HL-60 (cell line): ENCODE data around the gene ZNF511.
"Not testable (repeated sequence)": the region's sequence is repeated elsewhere in the genome, so short reads cannot be mapped to it uniquely, and the experiment has no call there.

ENCODE experiments used
- DNase-seq, 2 experiments: peaks; one replicate each; pipeline ENCODE4 v3.0.0-alpha.2; 2010 to 2020; ENCODE audit warnings: low read depth in 1 of 2, low spot score in 1 of 2
- H3K27ac ChIP-seq: fragments of 250-450 bp; sonication (Bioruptor Pico); replicated peaks from 2 replicates; pipeline ENCODE4 v1.5.1; 2020; ENCODE audit warnings: mild to moderate bottlenecking, moderate library complexity
- H3K27me3 ChIP-seq: fragments of 250-450 bp; sonication (Bioruptor Pico); 2 replicates; pipeline ENCODE4 v1.5.1; 2021; ENCODE audit warnings: mild to moderate bottlenecking, moderate library complexity; ENCODE audit not compliant: insufficient read depth, poor library complexity, severe bottlenecking
- H3K4me3 ChIP-seq: replicated peaks from 2 replicates; pipeline ENCODE4 v1.5.1; 2011; ENCODE audit warnings: mild to moderate bottlenecking, control low read depth, low read length; ENCODE audit not compliant: insufficient read depth
- CTCF ChIP-seq: IDR thresholded peaks from one replicate; pipeline ENCODE4 v1.5.1; 2011; ENCODE audit warnings: low read length, control low read depth, inconsistent platforms; ENCODE audit not compliant: insufficient read depth
- GABPA ChIP-seq: IDR thresholded peaks from 2 replicates; pipeline ENCODE4 v1.6.1; 2012; ENCODE audit warnings: low read depth
- POLR2AphosphoS5 ChIP-seq: IDR thresholded peaks from 2 replicates; pipeline ENCODE4 v1.6.1; 2012; ENCODE audit warnings: low read depth
- REST ChIP-seq: IDR thresholded peaks from 2 replicates; pipeline ENCODE4 v1.6.1; 2012; ENCODE audit warnings: low read depth; ENCODE audit not compliant: insufficient replicate concordance
- SPI1 ChIP-seq: IDR thresholded peaks from 2 replicates; pipeline ENCODE4 v1.6.1; 2012; ENCODE audit warnings: low read depth, mild to moderate bottlenecking, borderline replicate concordance

ZNF511 gene

GRCh38 chr10:133316266-133316665, 7.6 kb downstream of the ZNF511 start:
- no peak overlapping the region for H3K27ac ChIP-seq
- DNase-seq, result no peak
- TF ChIP-seq REST (no peak), POLR2AphosphoS5 (no peak), GABPA (no peak), SPI1 (no peak), CTCF (no peak)
- peaks cover 2% of the 10 kb centered on the region for H3K27me3 ChIP-seq
- H3K4me3 ChIP-seq, result no peak overlapping the region

GRCh38 chr10:133316732-133317131, 8.0 kb downstream of the ZNF511 start:
- DNase-seq, result no peak
- no peak overlapping the region for H3K4me3 ChIP-seq
- TF ChIP-seq SPI1, result no peak
- no peak for TF ChIP-seq POLR2AphosphoS5
- no peak for TF ChIP-seq REST
- no peak for TF ChIP-seq CTCF
- peaks cover 2% of the 10 kb centered on the region for H3K27me3 ChIP-seq
- H3K27ac ChIP-seq, result no peak overlapping the region

- H3K27me3 ChIP-seq, result peaks cover 2% of the 10 kb centered on the region
- peak overlapping the region; percentile 24 for H3K4me3 ChIP-seq
- no peak overlapping the region for H3K27ac ChIP-seq
- TF ChIP-seq CTCF (peak; percentile 73), SPI1 (no peak)
- DNase-seq, result peak in 1 of 2 experiments; percentile 73
Observed at GRCh38 chr10:133318494-133319127, 9.9 kb downstream of the ZNF511 start.

- H3K27ac ChIP-seq, H3K4me3 ChIP-seq, DNase-seq: not testable (repeated sequence)
- peaks cover 11% of the 10 kb centered on the region for H3K27me3 ChIP-seq
Observed at GRCh38 chr10:133320852-133321422, 12.2 kb downstream of the ZNF511 start.

GRCh38 chr10:133322064-133322709, 13.5 kb downstream of the ZNF511 start:
- not testable (repeated sequence) for H3K27ac ChIP-seq, H3K4me3 ChIP-seq, DNase-seq
- H3K27me3 ChIP-seq, result peaks cover 24% of the 10 kb centered on the region
